Measurements from ENCODE around the gene CDH4. TPM values are rescaled to one million over a fixed set of nuclear protein-coding genes. Genes with fewer than 3 reads are reported as not detected.

CDH4 gene
- total RNA-seq, 1 experiment from 2014 or later, result not detected

DNA sequence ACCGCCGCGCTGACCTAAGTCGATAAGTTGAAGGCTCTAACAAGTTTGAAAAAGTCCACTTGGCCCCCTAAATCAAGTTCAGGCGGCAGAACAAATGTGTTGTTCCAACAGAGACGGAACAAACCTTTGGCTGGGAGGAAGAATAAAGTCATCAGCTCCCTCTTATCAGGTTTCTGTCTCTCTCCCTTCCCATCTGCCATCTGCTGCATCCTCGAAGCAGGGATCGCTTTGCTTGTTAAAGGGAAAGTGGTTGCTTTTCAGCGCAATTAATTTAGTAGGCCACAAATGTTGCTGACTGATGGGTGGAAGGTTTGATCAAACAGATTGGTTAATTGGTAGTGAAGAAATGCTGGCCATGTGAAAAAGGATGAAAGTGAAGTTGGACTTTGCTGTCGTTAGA, 64.3 kb downstream of the CDH4 start:
- H3K27ac ChIP-seq, result no peak overlapping the region
- no peak for DNase-seq
- no peak overlapping the region for H2AFZ ChIP-seq
- H3K79me2 ChIP-seq (ENCODE audit: low read depth), result no peaks in the 10 kb centered on the region
- H3K4me2 ChIP-seq, result no peak overlapping the region
- ChIA-PET CTCF (no interaction called here), POLR2A (ENCODE audit: unreplicated experiment) (no interaction called here)
- H3K4me1 ChIP-seq (replicated peaks; ENCODE audit: insufficient read depth), result no peaks in the 10 kb centered on the region
- BruUV-seq (replicated peaks), result no TSS peak
- 0 out of 2 replicates have a peak, but pooled peaks cover 4% of the 10 kb centered on the region for H4K20me1 ChIP-seq (ENCODE audit: insufficient read depth)
- no peaks in the 10 kb centered on the region for H3K9me2 ChIP-seq (ENCODE audit: insufficient read depth)
- TF ChIP-seq EZH2 (IDR thresholded peaks at IDR 0.05; ENCODE audit: low read depth), result no peak
- no peak for TF ChIP-seq CTCF (conservative IDR thresholded peaks at IDR 0.05)
- peaks cover 94% of the 10 kb centered on the region for H3K27me3 ChIP-seq (ENCODE audit: insufficient read depth, low read depth)
- H3K36me3 ChIP-seq (ENCODE audit: low read depth), result no peaks in the 10 kb centered on the region
- intact Hi-C loops (cut with micrococcal nuclease; ENCODE audit: unreplicated experiment), result no loop called here
- H3F3A ChIP-seq (ENCODE audit: insufficient read depth, low read depth), result no peaks in the 10 kb centered on the region
- no peak overlapping the region for H3K4me3 ChIP-seq
- no peaks in the 10 kb centered on the region for H3K9me3 ChIP-seq (ENCODE audit: insufficient read depth, low read depth)

GRCh38 chr20:61317966-61318530, 66.0 kb downstream of the CDH4 start:
- no peak for TF ChIP-seq EZH2 (IDR thresholded peaks at IDR 0.05; ENCODE audit: low read depth)
- no peak for TF ChIP-seq CTCF (conservative IDR thresholded peaks at IDR 0.05)
- POLR2A ChIA-PET (ENCODE audit: unreplicated experiment), result no interaction called here

GRCh38 chr20:61320691-61321425, 68.8 kb downstream of the CDH4 start:
- CTCF ChIA-PET, result no interaction called here
- Histone ChIP-seq H2AFZ (no peak overlapping the region), H3K79me2 (ENCODE audit: low read depth) (no peaks in the 10 kb centered on the region), H3K9me3 (ENCODE audit: insufficient read depth, low read depth) (no peaks in the 10 kb centered on the region), H4K20me1 (ENCODE audit: insufficient read depth) (0 out of 2 replicates have a peak, but pooled peaks cover 4% of the 10 kb centered on the region), H3K27ac (no peak overlapping the region), H3K36me3 (ENCODE audit: low read depth) (no peaks in the 10 kb centered on the region), H3K4me3 (no peak overlapping the region), H3K4me1 (replicated peaks; ENCODE audit: insufficient read depth) (no peaks in the 10 kb centered on the region), H3K27me3 (ENCODE audit: insufficient read depth, low read depth) (peaks cover 94% of the 10 kb centered on the region), H3F3A (ENCODE audit: insufficient read depth, low read depth) (no peaks in the 10 kb centered on the region), H3K4me2 (no peak overlapping the region), H3K9me2 (ENCODE audit: insufficient read depth) (no peaks in the 10 kb centered on the region)
- POLR2A ChIA-PET (ENCODE audit: unreplicated experiment), result no interaction called here
- no peak for DNase-seq
- TF ChIP-seq EZH2 (IDR thresholded peaks at IDR 0.05; ENCODE audit: low read depth) (no peak), CTCF (conservative IDR thresholded peaks at IDR 0.05) (no peak)
- no TSS peak for BruUV-seq (replicated peaks)
- intact Hi-C loops (cut with micrococcal nuclease; ENCODE audit: unreplicated experiment), result no loop called here

More at GRCh38 chr20:61317966-61318530, 66.0 kb downstream of the CDH4 start:
- peaks cover 93% of the 10 kb centered on the region for H3K27me3 ChIP-seq (ENCODE audit: insufficient read depth, low read depth)
- intact Hi-C loops (cut with micrococcal nuclease; ENCODE audit: unreplicated experiment), result no loop called here
- H3K4me2 ChIP-seq, result no peak overlapping the region
- no peaks in the 10 kb centered on the region for H3K9me2 ChIP-seq (ENCODE audit: insufficient read depth)
- H3K79me2 ChIP-seq (ENCODE audit: low read depth), result no peaks in the 10 kb centered on the region
- no TSS peak for BruUV-seq (replicated peaks)
- H4K20me1 ChIP-seq (ENCODE audit: insufficient read depth), result 0 out of 2 replicates have a peak, but pooled peaks cover 4% of the 10 kb centered on the region
- no peak for DNase-seq
- no peak overlapping the region for H3K27ac ChIP-seq
- H3K4me3 ChIP-seq, result no peak overlapping the region
- H3K36me3 ChIP-seq (ENCODE audit: low read depth), result no peaks in the 10 kb centered on the region
- CTCF ChIA-PET, result no interaction called here
- H3F3A ChIP-seq (ENCODE audit: insufficient read depth, low read depth), result no peaks in the 10 kb centered on the region
- no peaks in the 10 kb centered on the region for H3K4me1 ChIP-seq (replicated peaks; ENCODE audit: insufficient read depth)
- H2AFZ ChIP-seq, result no peak overlapping the region
- no peaks in the 10 kb centered on the region for H3K9me3 ChIP-seq (ENCODE audit: insufficient read depth, low read depth)
